ENCODE measurements around the gene TCF21. TPM values are rescaled to one million over a fixed set of nuclear protein-coding genes. Genes with fewer than 3 reads are reported as not detected.

The TCF21 gene
- not detected in 2 replicates for total RNA-seq
- long read RNA-seq = 0 reads

DNA sequence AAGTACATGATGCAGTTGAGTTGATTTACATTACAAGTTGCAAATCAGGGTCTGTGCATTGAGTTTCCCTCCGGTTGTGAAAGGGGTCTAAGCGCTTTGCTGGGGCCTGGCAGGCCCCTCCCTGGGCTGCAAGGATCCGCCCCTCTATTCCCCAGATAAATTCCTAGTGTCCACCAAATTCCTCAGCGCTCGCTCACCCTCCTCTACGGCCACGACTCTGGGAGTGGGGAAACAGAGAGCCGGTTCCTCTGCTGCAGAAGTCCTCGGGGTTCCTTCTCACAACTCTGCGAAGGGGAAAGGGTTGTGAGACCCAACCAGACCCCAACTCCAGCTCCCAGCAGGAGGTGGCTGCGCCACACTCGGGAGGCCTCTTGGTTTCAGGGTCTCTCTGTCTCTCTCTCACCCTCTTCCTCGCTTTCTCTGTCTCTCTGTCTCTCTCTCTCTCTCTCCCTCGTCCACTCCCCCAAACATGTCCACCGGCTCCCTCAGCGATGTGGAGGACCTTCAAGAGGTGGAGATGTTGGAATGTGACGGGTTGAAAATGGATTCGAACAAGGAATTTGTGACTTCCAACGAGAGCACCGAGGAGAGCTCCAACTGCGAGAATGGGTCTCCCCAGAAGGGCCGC is at the start of gene TCF21:
Gene TCF21, plus strand, starts transcription at position 185 of the 628 bp plus-strand sequence. Its CDS starts 285 bp downstream, at position 470.
- TF ChIP-seq, protein P1, sequence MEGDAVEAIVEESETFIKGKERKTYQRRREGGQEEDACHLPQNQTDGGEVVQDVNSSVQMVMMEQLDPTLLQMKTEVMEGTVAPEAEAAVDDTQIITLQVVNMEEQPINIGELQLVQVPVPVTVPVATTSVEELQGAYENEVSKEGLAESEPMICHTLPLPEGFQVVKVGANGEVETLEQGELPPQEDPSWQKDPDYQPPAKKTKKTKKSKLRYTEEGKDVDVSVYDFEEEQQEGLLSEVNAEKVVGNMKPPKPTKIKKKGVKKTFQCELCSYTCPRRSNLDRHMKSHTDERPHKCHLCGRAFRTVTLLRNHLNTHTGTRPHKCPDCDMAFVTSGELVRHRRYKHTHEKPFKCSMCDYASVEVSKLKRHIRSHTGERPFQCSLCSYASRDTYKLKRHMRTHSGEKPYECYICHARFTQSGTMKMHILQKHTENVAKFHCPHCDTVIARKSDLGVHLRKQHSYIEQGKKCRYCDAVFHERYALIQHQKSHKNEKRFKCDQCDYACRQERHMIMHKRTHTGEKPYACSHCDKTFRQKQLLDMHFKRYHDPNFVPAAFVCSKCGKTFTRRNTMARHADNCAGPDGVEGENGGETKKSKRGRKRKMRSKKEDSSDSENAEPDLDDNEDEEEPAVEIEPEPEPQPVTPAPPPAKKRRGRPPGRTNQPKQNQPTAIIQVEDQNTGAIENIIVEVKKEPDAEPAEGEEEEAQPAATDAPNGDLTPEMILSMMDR (IDR thresholded peaks at IDR 0.05; ENCODE audit: unreplicated experiment) = no peak
- DNase-seq (ENCODE audit: low spot score, unreplicated experiment) = no peak
- Mint-ChIP-seq H3K4me1 (ENCODE audit: low read depth) (peaks cover 10% of the 10 kb centered on the region), H3K27ac (no peak within 1 kb of the TSS), H3K4me3 (ENCODE audit: low read depth) (peak within 1 kb of the TSS; percentile 50), H3K27me3 (peaks cover 95% of the 10 kb centered on the region), H3K36me3 (ENCODE audit: insufficient read depth) (no peaks in the 10 kb centered on the region), H3K9me3 (ENCODE audit: low read depth) (no peaks in the 10 kb centered on the region)

DNA sequence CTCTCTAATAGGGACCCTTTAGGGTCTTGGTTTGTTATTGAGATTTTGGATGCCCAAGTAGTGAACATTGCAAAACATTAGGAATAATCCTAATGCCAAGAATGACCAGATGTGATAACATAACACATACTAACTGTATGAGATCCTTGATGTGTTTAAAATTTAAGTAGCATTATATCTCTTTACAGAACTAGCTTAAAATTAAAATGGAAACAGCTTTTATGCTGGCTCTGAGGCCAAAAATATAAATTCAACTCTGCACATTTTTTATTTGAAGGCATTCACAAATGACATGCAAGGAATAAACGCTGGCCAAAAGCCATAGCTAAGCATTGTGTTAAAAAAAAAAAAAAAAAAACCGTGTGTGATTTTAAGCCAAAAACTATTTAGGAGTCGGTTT is 47.7 kb upstream of the TCF21 start:
- Mint-ChIP-seq H3K27ac (no peak overlapping the region), H3K4me3 (ENCODE audit: low read depth) (no peak overlapping the region), H3K27me3 (peaks cover 5% of the 10 kb centered on the region), H3K4me1 (ENCODE audit: low read depth) (peaks cover 1% of the 10 kb centered on the region), H3K36me3 (ENCODE audit: insufficient read depth) (no peaks in the 10 kb centered on the region), H3K9me3 (ENCODE audit: low read depth) (peaks cover 4% of the 10 kb centered on the region)
- TF ChIP-seq, protein P1 (IDR thresholded peaks at IDR 0.05; ENCODE audit: unreplicated experiment) = no peak
- no peak for DNase-seq (ENCODE audit: low spot score, unreplicated experiment)

DNA sequence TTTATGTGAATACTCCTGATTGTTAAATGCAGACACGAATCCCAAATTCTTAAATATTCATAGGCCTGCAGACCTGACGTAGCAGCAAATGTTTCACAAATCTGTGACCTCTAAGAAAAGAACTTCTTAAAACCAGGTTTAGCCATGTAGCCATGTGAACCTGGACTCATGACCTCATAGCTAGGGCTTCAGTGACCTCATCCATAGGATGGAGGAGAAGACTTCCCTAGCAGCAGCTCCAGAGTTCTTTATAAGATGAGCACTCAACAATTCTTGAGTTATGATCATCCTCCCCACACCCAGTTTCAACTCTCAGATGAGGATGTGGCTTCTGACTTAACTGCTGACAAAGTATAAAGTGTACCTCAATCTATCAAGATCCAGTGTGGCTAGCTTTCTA is 45.8 kb upstream of the TCF21 start:
- Mint-ChIP-seq H3K27ac (no peak overlapping the region), H3K4me3 (ENCODE audit: low read depth) (no peak overlapping the region), H3K9me3 (ENCODE audit: low read depth) (peaks cover 4% of the 10 kb centered on the region), H3K36me3 (ENCODE audit: insufficient read depth) (no peaks in the 10 kb centered on the region), H3K27me3 (peaks cover 5% of the 10 kb centered on the region), H3K4me1 (ENCODE audit: low read depth) (peaks cover under 1% of the 10 kb centered on the region)
- TF ChIP-seq, protein P1 (IDR thresholded peaks at IDR 0.05; ENCODE audit: unreplicated experiment) = no peak
- no peak for DNase-seq (ENCODE audit: low spot score, unreplicated experiment)

DNA sequence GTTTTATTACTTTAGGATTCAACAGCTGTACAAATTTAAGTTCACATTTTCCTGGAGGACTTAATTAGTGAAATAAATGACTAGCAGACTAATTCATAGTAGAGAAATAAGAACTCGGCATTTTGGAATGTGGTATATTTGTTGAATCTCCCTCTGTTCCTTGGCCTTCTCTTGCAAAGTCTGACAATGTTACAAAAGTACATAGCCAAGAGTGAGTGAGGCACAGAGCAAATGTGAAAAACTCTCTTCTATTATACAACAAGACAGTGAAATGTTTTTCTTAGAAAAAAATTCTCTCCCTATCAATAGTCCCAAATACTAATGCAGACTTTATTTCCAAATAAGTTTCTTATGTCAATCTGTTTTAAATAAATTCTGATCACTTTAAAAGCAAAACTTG is 44.2 kb upstream of the TCF21 start:
- H3K36me3 Mint-ChIP-seq (ENCODE audit: insufficient read depth) = no peaks in the 10 kb centered on the region
- TF ChIP-seq, protein P1 (IDR thresholded peaks at IDR 0.05; ENCODE audit: unreplicated experiment) = no peak
- no peak for DNase-seq (ENCODE audit: low spot score, unreplicated experiment)
- H3K27ac Mint-ChIP-seq = no peak overlapping the region
- no peaks in the 10 kb centered on the region for H3K9me3 Mint-ChIP-seq (ENCODE audit: low read depth)
- no peaks in the 10 kb centered on the region for H3K27me3 Mint-ChIP-seq
- H3K4me1 Mint-ChIP-seq (ENCODE audit: low read depth) = no peaks in the 10 kb centered on the region
- H3K4me3 Mint-ChIP-seq (ENCODE audit: low read depth) = no peak overlapping the region

DNA sequence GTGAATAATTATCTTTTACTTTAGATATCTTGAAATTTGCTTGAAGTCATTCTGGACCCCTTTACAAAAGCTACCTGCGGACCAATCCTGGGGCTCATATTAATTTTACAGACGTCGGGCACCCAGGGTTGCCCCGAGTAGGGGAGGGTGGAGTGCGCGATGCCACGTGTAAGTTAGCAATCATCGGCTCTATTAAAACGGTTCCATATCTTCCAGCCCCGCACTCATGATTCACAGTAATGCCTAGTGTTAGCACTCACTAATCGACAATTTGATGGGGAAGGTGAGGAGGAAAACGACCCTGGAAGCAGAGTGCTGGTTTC is 34.9 kb upstream of the TCF21 start:
- TF ChIP-seq, protein P1 (IDR thresholded peaks at IDR 0.05; ENCODE audit: unreplicated experiment) = no peak
- Mint-ChIP-seq H3K4me1 (ENCODE audit: low read depth) (peaks cover 15% of the 10 kb centered on the region), H3K4me3 (ENCODE audit: low read depth) (peak overlapping the region; percentile 71), H3K27me3 (peaks cover 49% of the 10 kb centered on the region), H3K36me3 (ENCODE audit: insufficient read depth) (no peaks in the 10 kb centered on the region), H3K27ac (no peak overlapping the region), H3K9me3 (ENCODE audit: low read depth) (no peaks in the 10 kb centered on the region)
- DNase-seq (ENCODE audit: low spot score, unreplicated experiment) = no peak
